GM12878 (cell line): ENCODE measurements around the gene LTV1. TPM values are rescaled to one million over a fixed set of nuclear protein-coding genes. Genes with fewer than 3 reads are reported as not detected.

ENCODE experiments used
- ATAC-seq: fragments of 200-7000 bp; cut with Tn5 transposase; 3 replicates; pipeline ENCODE4 v1.9.1; 2020; ENCODE audit warnings: mild to moderate bottlenecking, moderate library complexity
- BruUV-seq: library from RNA; stranded (reverse); fragments of 400-500 nt; replicated peaks from 2 replicates; lab custom pipeline; 2021; lab: Mats Ljungman, UMichigan
- CTCF ChIA-PET: fragments of 300-600 bp; sonication (Branson Sonifier 250); formaldehyde crosslinking; extraction: SDS; loops from one replicate; lab custom pipeline; 2021; ENCODE audit warnings: inconsistent platforms; lab: Yijun Ruan, JAX
- POLR2A ChIA-PET: fragments of 350-600 bp; formaldehyde crosslinking; extraction: SDS; loops from one replicate; lab custom pipeline; 2021; ENCODE audit warnings: inconsistent platforms; lab: Charles Lee
- RAD21 ChIA-PET: fragments of 300-600 bp; sonication (Branson Sonifier 250); formaldehyde crosslinking; loops from one replicate; lab custom pipeline; 2023; ENCODE audit warnings: antibody characterized with exemption; ENCODE audit not compliant: unreplicated experiment; lab: Charles Lee
- SMC1A ChIA-PET: fragments of 300-600 bp; sonication (Branson Sonifier 250); formaldehyde crosslinking; loops from one replicate; lab custom pipeline; 2023; ENCODE audit not compliant: unreplicated experiment, uncharacterized antibody; lab: Charles Lee
- DNase-seq: peaks from one replicate; pipeline ENCODE4 v3.0.0-alpha.2; 2011; ENCODE audit warnings: low read depth, low spot score
- FAIRE-seq: peaks from 3 replicates; lab custom pipeline; 2011; peaks lifted over from hg19 to GRCh38; lab: Jason Lieb, UNC
- H2AFZ ChIP-seq: 2 replicates; pipeline ENCODE4 v1.6.0; 2011; ENCODE audit warnings: low read depth, low read length, control low read depth; ENCODE audit not compliant: control insufficient read depth
- H3K27ac ChIP-seq: 2 replicates; pipeline ENCODE4 v1.5.1; 2011; ENCODE audit warnings: control low read depth; ENCODE audit not compliant: control insufficient read depth, insufficient read depth
- H3K27me3 ChIP-seq, 2 experiments: replicated peaks in 1 of 2; 2 replicates each; pipeline versions ENCODE4 v1.6.0 to v1.6.1; 2011; ENCODE audit warnings: low read length in 1 of 2; ENCODE audit not compliant: control insufficient read depth in 2 of 2, insufficient read depth in 2 of 2
- H3K36me3 ChIP-seq, 2 experiments: 2 replicates each; pipeline ENCODE4 v1.5.1; 2011; ENCODE audit warnings: low read length in 1 of 2; ENCODE audit not compliant: control insufficient read depth in 2 of 2, insufficient read depth in 2 of 2
- H3K4me1 ChIP-seq: 2 replicates; pipeline ENCODE4 v1.6.1; 2011; ENCODE audit warnings: mild to moderate bottlenecking, low read length, moderate library complexity, mixed read lengths; ENCODE audit not compliant: control insufficient read depth, insufficient read depth
- H3K4me2 ChIP-seq: 2 replicates; pipeline ENCODE4 v1.6.0; 2011; ENCODE audit warnings: control low read depth; ENCODE audit not compliant: control insufficient read depth, insufficient read depth
- H3K4me3 ChIP-seq: fragments of 200-600 bp; sonication (generic); 2 replicates; pipeline ENCODE4 v1.5.1; 2016
- H3K79me2 ChIP-seq: 2 replicates; pipeline ENCODE4 v1.6.0; 2011; ENCODE audit warnings: low read length; ENCODE audit not compliant: control insufficient read depth, insufficient read depth
- H3K9ac ChIP-seq: 2 replicates; pipeline ENCODE4 v1.8.0; 2011; ENCODE audit warnings: low read length, control low read depth, mixed read lengths; ENCODE audit not compliant: control insufficient read depth, insufficient read depth
- H3K9me3 ChIP-seq: replicated peaks from 3 replicates; pipeline ENCODE4 v1.5.1; 2011; ENCODE audit warnings: mild to moderate bottlenecking, low read length; ENCODE audit not compliant: control insufficient read depth, insufficient read depth
- H4K20me1 ChIP-seq: 2 replicates; pipeline ENCODE4 v1.6.0; 2011; ENCODE audit not compliant: control insufficient read depth, insufficient read depth
- CBFB ChIP-seq: IDR thresholded peaks from 2 replicates; pipeline ENCODE4 v1.6.1; 2016; ENCODE audit warnings: antibody characterized with exemption, low read depth
- CREB1 ChIP-seq: IDR thresholded peaks from 2 replicates; pipeline ENCODE4 v1.6.1; 2012; ENCODE audit warnings: low read depth, mild to moderate bottlenecking, inconsistent platforms
- EGR1 ChIP-seq, 2 experiments: IDR thresholded peaks; 1 replicate in 1 of 2; 2 replicates in 1 of 2; pipeline ENCODE4 v1.6.1; 2011 to 2012; ENCODE audit warnings: low read depth in 2 of 2, low read length in 2 of 2, borderline replicate concordance in 1 of 2, mild to moderate bottlenecking in 1 of 2, moderate library complexity in 1 of 2
- MTA2 ChIP-seq: fragments of 450-650 bp; IDR thresholded peaks from 2 replicates; pipeline ENCODE4 v1.6.1; 2016; ENCODE audit warnings: low read depth, mild to moderate bottlenecking, moderate library complexity
- NRF1 ChIP-seq: conservative IDR thresholded peaks from 2 replicates; pipeline ENCODE4 v1.6.1; 2011; ENCODE audit warnings: mild to moderate bottlenecking, low read depth, low read length, improper control_type of control experiment
- PAX5 ChIP-seq: IDR thresholded peaks from 2 replicates; pipeline ENCODE4 v1.6.1; 2011; ENCODE audit warnings: low read depth, low read length, borderline replicate concordance
- POLR2AphosphoS2 ChIP-seq: IDR thresholded peaks from 2 replicates; pipeline ENCODE4 v1.6.1; 2011; ENCODE audit warnings: low read depth, mild to moderate bottlenecking, low read length, improper control_type of control experiment, moderate library complexity
- RUNX3 ChIP-seq: IDR thresholded peaks from 2 replicates; pipeline ENCODE4 v1.6.1; 2012; ENCODE audit warnings: low read length, inconsistent platforms
- SREBF2 ChIP-seq: IDR thresholded peaks from 2 replicates; pipeline ENCODE4 v1.6.1; 2012; ENCODE audit warnings: mild to moderate bottlenecking, low read length
- TARDBP ChIP-seq: IDR thresholded peaks from 2 replicates; pipeline ENCODE4 v1.6.1; 2016; ENCODE audit warnings: borderline replicate concordance
- TCF3 ChIP-seq: IDR thresholded peaks from 2 replicates; pipeline ENCODE4 v1.6.1; 2012; ENCODE audit warnings: low read depth, mild to moderate bottlenecking, low read length, borderline replicate concordance; ENCODE audit not compliant: insufficient read depth
- YBX1 ChIP-seq: fragments of 450-650 bp; IDR thresholded peaks from 2 replicates; pipeline ENCODE4 v1.6.1; 2016; ENCODE audit warnings: antibody characterized with exemption
- ZNF384 ChIP-seq: IDR thresholded peaks from 2 replicates; pipeline ENCODE4 v1.6.1; 2012; ENCODE audit warnings: low read depth, mild to moderate bottlenecking, low read length, improper control_type of control experiment, borderline replicate concordance
- ZSCAN29 ChIP-seq: fragments of 450-650 bp; IDR thresholded peaks from 2 replicates; pipeline ENCODE4 v1.6.1; 2017; ENCODE audit warnings: mild to moderate bottlenecking, moderate library complexity
- WGBS: methylation state at CpG from one replicate; pipeline ENCODE4 v1.1.6; 2016; ENCODE audit warnings: low lambda C conversion rate; ENCODE audit not compliant: insufficient replicate concordance, insufficient coverage; ENCODE audit errors: missing lambda C conversion rate; 5-methylcytosine and 5-hydroxymethylcytosine counted together
- in situ Hi-C: fragments of 300-500 bp; cut with MboI; formaldehyde crosslinking; loops from 9 replicates; pipeline ENCODE4 v1.14.3; 2018; ENCODE audit warnings: mixed read lengths
- intact Hi-C: fragments of 100-400 bp; cut with micrococcal nuclease; formaldehyde crosslinking; loops from one replicate; pipeline ENCODE4 v1.14.2; 2022; ENCODE audit not compliant: unreplicated experiment
- polyA plus RNA-seq, 11 experiments: library from polyadenylated mRNA; depleted of rRNA in 4 of 11; unstranded in 6 of 11; stranded (reverse) in 5 of 11; fragments of >200 nt; fragmentation: Nextera tagmentation in 4 of 11; fragmentation: Illumina TruSeq in 1 of 11; extraction: Ambion mirVana in 4 of 11; extraction: Trizol in 1 of 11; gene quantifications; 1 replicate in 1 of 11; 2 replicates in 10 of 11; pipeline versions ENCODE4 v1.2.1 to v1.2.3, GENCODE V29; 2011 to 2016; ENCODE audit warnings: inconsistent platforms in 2 of 11, missing spikeins in 2 of 11, low read depth in 1 of 11
- total RNA-seq, 4 experiments: library from RNA; depleted of rRNA in 3 of 4; stranded (reverse); fragments of >200 nt in 3 of 4; fragmentation: Illumina TruSeq in 1 of 4; extraction: Trizol in 1 of 4; gene quantifications; 2 replicates each; pipeline versions ENCODE4 v1.2.1 to v1.2.3, GENCODE V29; 2013 to 2021
- TF ChIP-seq, protein P1 (sequence below): fragments of 450-650 bp; IDR thresholded peaks from 2 replicates; pipeline ENCODE4 v1.6.1; 2017; ENCODE audit warnings: antibody characterized with exemption, mild to moderate bottlenecking, moderate library complexity
- TF ChIP-seq, protein P2 (sequence below): fragments of 450-650 bp; IDR thresholded peaks from 2 replicates; pipeline ENCODE4 v1.6.1; 2016; ENCODE audit warnings: mild to moderate bottlenecking
- TF ChIP-seq, protein P3 (sequence below): IDR thresholded peaks from 2 replicates; pipeline ENCODE4 v1.6.1; 2011; ENCODE audit warnings: low read depth, low read length, improper control_type of control experiment, borderline replicate concordance
- TF ChIP-seq, protein P4 (sequence below): fragments of 150-350 bp; IDR thresholded peaks from 2 replicates; pipeline ENCODE4 v1.6.1; 2014; ENCODE audit warnings: mild to moderate bottlenecking, low read depth, low read length

The LTV1 gene
- total and polyA plus RNA-seq, 10 of the 15 experiments (the other 5 are each of a cell fraction or from before 2014, with no cell fraction given), result 22.3 to 66.4 (median 52.0) TPM

DNA sequence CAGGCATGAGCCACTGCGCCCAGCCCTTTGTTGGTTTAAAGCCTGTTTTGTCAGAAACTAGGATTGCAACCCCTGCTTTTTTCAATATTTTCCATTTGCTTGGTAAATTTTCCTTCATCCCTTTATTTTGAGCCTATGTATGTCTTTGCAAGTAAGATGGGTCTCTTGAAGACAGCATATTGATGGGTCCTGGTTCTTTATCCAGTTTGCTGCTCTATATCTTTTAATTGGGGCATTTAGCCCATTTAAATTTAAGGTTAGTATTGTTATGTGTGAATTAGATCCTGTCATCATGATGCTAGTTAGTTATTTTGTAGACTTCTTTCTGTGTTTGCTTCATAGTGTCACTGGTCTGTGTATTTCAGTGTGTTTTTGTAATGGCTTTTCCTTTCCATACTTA, 67.9 kb downstream of the LTV1 start:
- SMC1A ChIA-PET, result no interaction called here
- FAIRE-seq, result no peak
- DNase-seq, result no peak
- Histone ChIP-seq H3K27me3 (no peaks in the 10 kb centered on the region), H3K9me3 (peaks cover 16% of the 10 kb centered on the region; the same call in 2 of the 3 replicates), H4K20me1 (no peaks in the 10 kb centered on the region), H2AFZ (no peak overlapping the region), H3K4me1 (no peaks in the 10 kb centered on the region), H3K4me3 (no peak overlapping the region), H3K36me3 (no peaks in the 10 kb centered on the region), H3K79me2 (no peaks in the 10 kb centered on the region), H3K4me2 (no peak overlapping the region), H3K9ac (no peak overlapping the region), H3K27ac (no peak overlapping the region)
- RAD21 ChIA-PET, result no interaction called here
- no peak for ATAC-seq
- POLR2A ChIA-PET, result no interaction called here
- 33% methylated on average over 1 of the region's 1 CpG for WGBS
- no TSS peak for BruUV-seq
- CTCF ChIA-PET, result interaction anchor here (1.8 kb wide), 1 partner anchor 29 kb away, joined by 5 read pairs; no protein-coding TSS in a partner anchor
- intact Hi-C loops (no loop called here), in situ Hi-C loops (no loop called here)
- TF ChIP-seq YBX1 (no peak), NRF1 (no peak), TARDBP (no peak), RUNX3 (no peak), MTA2 (no peak), PAX5 (no peak), ZNF384 (no peak), CBFB (no peak), CREB1 (no peak), SREBF2 (no peak), TCF3 (no peak), EGR1 (IDR thresholded peaks at IDR 0.05; ENCODE audit: borderline replicate concordance in 1 of 2, low read depth in 2 of 2, low read length in 2 of 2) (no peak), ZSCAN29 (no peak), POLR2AphosphoS2 (no peak)
- TF ChIP-seq, protein P1, sequence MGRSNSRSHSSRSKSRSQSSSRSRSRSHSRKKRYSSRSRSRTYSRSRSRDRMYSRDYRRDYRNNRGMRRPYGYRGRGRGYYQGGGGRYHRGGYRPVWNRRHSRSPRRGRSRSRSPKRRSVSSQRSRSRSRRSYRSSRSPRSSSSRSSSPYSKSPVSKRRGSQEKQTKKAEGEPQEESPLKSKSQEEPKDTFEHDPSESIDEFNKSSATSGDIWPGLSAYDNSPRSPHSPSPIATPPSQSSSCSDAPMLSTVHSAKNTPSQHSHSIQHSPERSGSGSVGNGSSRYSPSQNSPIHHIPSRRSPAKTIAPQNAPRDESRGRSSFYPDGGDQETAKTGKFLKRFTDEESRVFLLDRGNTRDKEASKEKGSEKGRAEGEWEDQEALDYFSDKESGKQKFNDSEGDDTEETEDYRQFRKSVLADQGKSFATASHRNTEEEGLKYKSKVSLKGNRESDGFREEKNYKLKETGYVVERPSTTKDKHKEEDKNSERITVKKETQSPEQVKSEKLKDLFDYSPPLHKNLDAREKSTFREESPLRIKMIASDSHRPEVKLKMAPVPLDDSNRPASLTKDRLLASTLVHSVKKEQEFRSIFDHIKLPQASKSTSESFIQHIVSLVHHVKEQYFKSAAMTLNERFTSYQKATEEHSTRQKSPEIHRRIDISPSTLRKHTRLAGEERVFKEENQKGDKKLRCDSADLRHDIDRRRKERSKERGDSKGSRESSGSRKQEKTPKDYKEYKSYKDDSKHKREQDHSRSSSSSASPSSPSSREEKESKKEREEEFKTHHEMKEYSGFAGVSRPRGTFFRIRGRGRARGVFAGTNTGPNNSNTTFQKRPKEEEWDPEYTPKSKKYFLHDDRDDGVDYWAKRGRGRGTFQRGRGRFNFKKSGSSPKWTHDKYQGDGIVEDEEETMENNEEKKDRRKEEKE, result no peak
- TF ChIP-seq, protein P2, sequence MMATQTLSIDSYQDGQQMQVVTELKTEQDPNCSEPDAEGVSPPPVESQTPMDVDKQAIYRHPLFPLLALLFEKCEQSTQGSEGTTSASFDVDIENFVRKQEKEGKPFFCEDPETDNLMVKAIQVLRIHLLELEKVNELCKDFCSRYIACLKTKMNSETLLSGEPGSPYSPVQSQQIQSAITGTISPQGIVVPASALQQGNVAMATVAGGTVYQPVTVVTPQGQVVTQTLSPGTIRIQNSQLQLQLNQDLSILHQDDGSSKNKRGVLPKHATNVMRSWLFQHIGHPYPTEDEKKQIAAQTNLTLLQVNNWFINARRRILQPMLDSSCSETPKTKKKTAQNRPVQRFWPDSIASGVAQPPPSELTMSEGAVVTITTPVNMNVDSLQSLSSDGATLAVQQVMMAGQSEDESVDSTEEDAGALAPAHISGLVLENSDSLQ, result no peak
- TF ChIP-seq, protein P3, sequence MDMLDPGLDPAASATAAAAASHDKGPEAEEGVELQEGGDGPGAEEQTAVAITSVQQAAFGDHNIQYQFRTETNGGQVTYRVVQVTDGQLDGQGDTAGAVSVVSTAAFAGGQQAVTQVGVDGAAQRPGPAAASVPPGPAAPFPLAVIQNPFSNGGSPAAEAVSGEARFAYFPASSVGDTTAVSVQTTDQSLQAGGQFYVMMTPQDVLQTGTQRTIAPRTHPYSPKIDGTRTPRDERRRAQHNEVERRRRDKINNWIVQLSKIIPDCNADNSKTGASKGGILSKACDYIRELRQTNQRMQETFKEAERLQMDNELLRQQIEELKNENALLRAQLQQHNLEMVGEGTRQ, result no peak
- TF ChIP-seq, protein P4, sequence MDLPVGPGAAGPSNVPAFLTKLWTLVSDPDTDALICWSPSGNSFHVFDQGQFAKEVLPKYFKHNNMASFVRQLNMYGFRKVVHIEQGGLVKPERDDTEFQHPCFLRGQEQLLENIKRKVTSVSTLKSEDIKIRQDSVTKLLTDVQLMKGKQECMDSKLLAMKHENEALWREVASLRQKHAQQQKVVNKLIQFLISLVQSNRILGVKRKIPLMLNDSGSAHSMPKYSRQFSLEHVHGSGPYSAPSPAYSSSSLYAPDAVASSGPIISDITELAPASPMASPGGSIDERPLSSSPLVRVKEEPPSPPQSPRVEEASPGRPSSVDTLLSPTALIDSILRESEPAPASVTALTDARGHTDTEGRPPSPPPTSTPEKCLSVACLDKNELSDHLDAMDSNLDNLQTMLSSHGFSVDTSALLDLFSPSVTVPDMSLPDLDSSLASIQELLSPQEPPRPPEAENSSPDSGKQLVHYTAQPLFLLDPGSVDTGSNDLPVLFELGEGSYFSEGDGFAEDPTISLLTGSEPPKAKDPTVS, result no peak
